Measurements from ENCODE around the gene FBXW8.

GRCh38 chr12:116939734-116940133 lies 29.0 kb downstream of the FBXW8 start:
- TF ChIP-seq ZSCAN5A (tag by site-specific recombination; IDR thresholded peaks at IDR 0.05), result no peak
- TF ChIP-seq MZF1 (tag by site-specific recombination; IDR thresholded peaks at IDR 0.05; ENCODE audit: borderline replicate concordance), result no peak
- TF ChIP-seq ZNF274 (IDR thresholded peaks at IDR 0.05; ENCODE audit: low read length), result no peak
- TF ChIP-seq ZNF274 (tag by site-specific recombination; IDR thresholded peaks at IDR 0.05; ENCODE audit: borderline replicate concordance), result no peak
- no peak for TF ChIP-seq ZNF433 (tag by site-specific recombination; IDR thresholded peaks at IDR 0.05; ENCODE audit: low read depth)
- TF ChIP-seq ZNF24 (tag by site-specific recombination; IDR thresholded peaks at IDR 0.05), result no peak
- TF ChIP-seq, protein P1, sequence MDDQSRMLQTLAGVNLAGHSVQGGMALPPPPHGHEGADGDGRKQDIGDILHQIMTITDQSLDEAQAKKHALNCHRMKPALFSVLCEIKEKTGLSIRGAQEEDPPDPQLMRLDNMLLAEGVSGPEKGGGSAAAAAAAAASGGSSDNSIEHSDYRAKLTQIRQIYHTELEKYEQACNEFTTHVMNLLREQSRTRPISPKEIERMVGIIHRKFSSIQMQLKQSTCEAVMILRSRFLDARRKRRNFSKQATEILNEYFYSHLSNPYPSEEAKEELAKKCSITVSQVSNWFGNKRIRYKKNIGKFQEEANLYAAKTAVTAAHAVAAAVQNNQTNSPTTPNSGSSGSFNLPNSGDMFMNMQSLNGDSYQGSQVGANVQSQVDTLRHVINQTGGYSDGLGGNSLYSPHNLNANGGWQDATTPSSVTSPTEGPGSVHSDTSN (CRISPR knock-in tag; IDR thresholded peaks at IDR 0.05), result no peak
- TF ChIP-seq ZFP69B (tag by site-specific recombination; IDR thresholded peaks at IDR 0.05), result no peak
- TF ChIP-seq CTCF (tag by site-specific recombination; IDR thresholded peaks at IDR 0.05), result no peak
- TF ChIP-seq HOXD13 (CRISPR knock-in tag; IDR thresholded peaks at IDR 0.05; ENCODE audit: borderline replicate concordance), result no peak
- TF ChIP-seq ZNF626 (tag by site-specific recombination; IDR thresholded peaks at IDR 0.05), result no peak
- no peak for TF ChIP-seq MEIS1 (CRISPR knock-in tag; IDR thresholded peaks at IDR 0.05; ENCODE audit: borderline replicate concordance)
- TF ChIP-seq MYNN (tag by site-specific recombination; IDR thresholded peaks at IDR 0.05; ENCODE audit: borderline replicate concordance), result no peak
